Panc1 (cell line): Measurements from ENCODE around the gene KDM1B. TPM values are rescaled to one million over a fixed set of nuclear protein-coding genes. Genes with fewer than 3 reads are reported as not detected.
A peak's percentile ranks its signal among the peaks of the same experiment; 100 is the strongest.
"Not testable (repeated sequence)": the region's sequence is repeated elsewhere in the genome, so short reads cannot be mapped to it uniquely, and the experiment has no call there.

ENCODE experiments used
- ATAC-seq: fragments of 200-7000 bp; cut with Tn5 transposase; 2 replicates; pipeline ENCODE4 v1.9.1; 2020; ENCODE audit warnings: mild to moderate bottlenecking, moderate library complexity
- BruUV-seq: library from RNA; stranded (reverse); fragments of 400-500 nt; replicated peaks from 2 replicates; lab custom pipeline; 2021; lab: Mats Ljungman, UMichigan
- CTCF ChIA-PET: fragments of 300-600 bp; sonication (Branson Sonifier 250); formaldehyde crosslinking; loops from one replicate; lab custom pipeline; 2022; ENCODE audit warnings: antibody characterized with exemption; lab: Charles Lee
- POLR2A ChIA-PET: fragments of 300-600 bp; sonication (Branson Sonifier 250); formaldehyde crosslinking; loops from one replicate; lab custom pipeline; 2022; ENCODE audit warnings: antibody characterized with exemption; lab: Charles Lee
- DNase-seq: peaks from one replicate; pipeline ENCODE4 v3.0.0-alpha.2; 2010; ENCODE audit warnings: low read depth, low spot score
- H3K27ac ChIP-seq: 2 replicates; pipeline ENCODE4 v1.5.1; 2011; ENCODE audit warnings: mild to moderate bottlenecking, low read length, inconsistent platforms
- H3K27me3 ChIP-seq: fragments of 200-500 bp; sonication (Bioruptor generic); 2 replicates; pipeline ENCODE4 v1.6.0; 2014; ENCODE audit warnings: low read length, inconsistent platforms; ENCODE audit not compliant: control insufficient read depth, insufficient read depth
- H3K36me3 ChIP-seq: fragments of 200-500 bp; sonication (Bioruptor generic); 2 replicates; pipeline ENCODE4 v1.5.1; 2014; ENCODE audit warnings: inconsistent platforms, mild to moderate bottlenecking, low read length, moderate library complexity; ENCODE audit not compliant: control insufficient read depth, insufficient read depth
- H3K4me1 ChIP-seq: 2 replicates; pipeline ENCODE4 v1.5.1; 2011; ENCODE audit warnings: inconsistent platforms, mild to moderate bottlenecking, low read length, moderate library complexity; ENCODE audit not compliant: control insufficient read depth, insufficient read depth
- H3K4me3 ChIP-seq, 2 experiments: 2 replicates each; pipeline ENCODE4 v1.5.1; 2011 to 2012; ENCODE audit warnings: low read depth in 2 of 2, low read length in 2 of 2, mild to moderate bottlenecking in 2 of 2, inconsistent platforms in 1 of 2, moderate library complexity in 1 of 2
- H3K9me3 ChIP-seq: fragments of 200-500 bp; sonication (Bioruptor generic); 2 replicates; pipeline ENCODE4 v1.5.1; 2014; ENCODE audit warnings: low read depth, mild to moderate bottlenecking, inconsistent platforms, low read length, moderate library complexity; ENCODE audit not compliant: control insufficient read depth, insufficient read depth
- CTCF ChIP-seq: fragments of 450-650 bp; IDR thresholded peaks from 2 replicates; pipeline ENCODE4 v1.5.1; 2017; ENCODE audit warnings: mild to moderate bottlenecking
- POLR2AphosphoS5 ChIP-seq: IDR thresholded peaks from 2 replicates; pipeline ENCODE4 v1.6.1; 2012; ENCODE audit warnings: mild to moderate bottlenecking, low read depth, low read length, moderate library complexity
- REST ChIP-seq, 2 experiments: IDR thresholded peaks; 2 replicates each; pipeline ENCODE4 v1.6.1; 2011 to 2012; ENCODE audit warnings: low read depth in 2 of 2, control low read depth in 1 of 2, low read length in 1 of 2, mild to moderate bottlenecking in 1 of 2, moderate library complexity in 1 of 2; ENCODE audit not compliant: insufficient read depth in 1 of 2
- SIN3A ChIP-seq: IDR thresholded peaks from 2 replicates; pipeline ENCODE4 v1.6.1; 2012; ENCODE audit warnings: low read depth, mild to moderate bottlenecking, low read length, moderate library complexity, borderline replicate concordance; ENCODE audit not compliant: insufficient read depth
- TCF7L2 ChIP-seq: IDR thresholded peaks from 2 replicates; pipeline ENCODE4 v1.6.1; 2011; ENCODE audit warnings: mild to moderate bottlenecking, low read depth, low read length, inconsistent platforms
- in situ Hi-C: cut with HindIII; loops from 2 replicates; pipeline ENCODE4 v1.10.0; 2016; ENCODE audit warnings: low sequenced_read_pairs, low pct_unique_long_range_greater_than_20kb
- intact Hi-C: fragments of 100-400 bp; cut with micrococcal nuclease; formaldehyde crosslinking; loops from one replicate; pipeline ENCODE4 v1.10.0; 2022; ENCODE audit not compliant: unreplicated experiment
- total RNA-seq: library from RNA; stranded (reverse); gene quantifications from one replicate; pipeline ENCODE4 v1.2.1, GENCODE V29; 2021; ENCODE audit not compliant: unreplicated experiment

The KDM1B gene
- total RNA-seq, 1 experiment from 2014 or later: 27.1 TPM

GRCh38 chr6:18221288-18221615, 66.0 kb downstream of the KDM1B start:
- ATAC-seq (no peak), DNase-seq (no peak)
- H3K36me3 ChIP-seq: peaks cover 42% of the 10 kb centered on the region
- H3K4me1 ChIP-seq: no peaks in the 10 kb centered on the region
- no peaks in the 10 kb centered on the region for H3K27me3 ChIP-seq
- no peak overlapping the region for H3K27ac ChIP-seq
- no peak overlapping the region for H3K4me3 ChIP-seq
- ChIA-PET POLR2A (no interaction called here), CTCF (no interaction called here)
- in situ Hi-C loops (no loop called here), intact Hi-C loops (no loop called here)
- BruUV-seq: no TSS peak
- TF ChIP-seq CTCF (no peak), SIN3A (no peak), TCF7L2 (no peak), REST (IDR thresholded peaks at IDR 0.05; ENCODE audit: insufficient read depth in 1 of 2, low read depth in 2 of 2, low read length in 1 of 2) (no peak), POLR2AphosphoS5 (no peak)
- H3K9me3 ChIP-seq: no peaks in the 10 kb centered on the region

GRCh38 chr6:18226451-18227105, 71.4 kb downstream of the KDM1B start:
- H3K27me3 ChIP-seq, CTCF ChIA-PET, H3K4me1 ChIP-seq, DNase-seq, BruUV-seq, intact Hi-C loops, in situ Hi-C loops, H3K27ac ChIP-seq, H3K4me3 ChIP-seq, POLR2A ChIA-PET, H3K9me3 ChIP-seq: not testable (repeated sequence)
- ATAC-seq: peak; percentile 48; the same call in 1 of the 2 replicates
- H3K36me3 ChIP-seq: peaks cover 53% of the 10 kb centered on the region

- H3K4me1 ChIP-seq, CTCF ChIA-PET, H3K27ac ChIP-seq, BruUV-seq, intact Hi-C loops, POLR2A ChIA-PET, H3K4me3 ChIP-seq, H3K27me3 ChIP-seq, ATAC-seq, in situ Hi-C loops, DNase-seq, H3K9me3 ChIP-seq: not testable (repeated sequence)
- peaks cover 51% of the 10 kb centered on the region for H3K36me3 ChIP-seq
Measured at GRCh38 chr6:18227166-18227565, 71.9 kb downstream of the KDM1B start.

GRCh38 chr6:18228590-18228989, 73.4 kb downstream of the KDM1B start:
- H3K4me3 ChIP-seq, in situ Hi-C loops, intact Hi-C loops, POLR2A ChIA-PET, H3K4me1 ChIP-seq, H3K9me3 ChIP-seq, BruUV-seq, CTCF ChIA-PET, ATAC-seq, H3K27me3 ChIP-seq, DNase-seq, H3K27ac ChIP-seq: not testable (repeated sequence)
- H3K36me3 ChIP-seq: peaks cover 37% of the 10 kb centered on the region

GRCh38 chr6:18231856-18232255, 76.6 kb downstream of the KDM1B start:
- H3K4me3 ChIP-seq, intact Hi-C loops, H3K9me3 ChIP-seq, H3K27ac ChIP-seq, CTCF ChIA-PET, H3K27me3 ChIP-seq, POLR2A ChIA-PET, in situ Hi-C loops, DNase-seq, ATAC-seq, H3K4me1 ChIP-seq, BruUV-seq: not testable (repeated sequence)
- H3K36me3 ChIP-seq: peaks cover 29% of the 10 kb centered on the region
